GM18909 (cell line): ENCODE measurements around the gene ALK.

Experiments
- ATAC-seq: cut with Tn5 transposase; IDR thresholded peaks from one replicate; pipeline ENCODE4 v1.9.1; 2021; ENCODE audit warnings: mild to moderate bottlenecking; ENCODE audit not compliant: unreplicated experiment, poor library complexity

Gene ALK

GRCh38 chr2:29394981-29395350, 526.4 kb downstream of the ALK start:
- ATAC-seq, result no peak

GRCh38 chr2:29394311-29394980, 526.9 kb downstream of the ALK start:
- ATAC-seq, result no peak

GRCh38 chr2:29393676-29394075, 527.7 kb downstream of the ALK start:
- ATAC-seq, result no peak

- ATAC-seq, result no peak
Observed at GRCh38 chr2:29392774-29393173, 528.6 kb downstream of the ALK start.

GRCh38 chr2:29390136-29390535, 531.2 kb downstream of the ALK start:
- no peak for ATAC-seq

- no peak for ATAC-seq
Observed at GRCh38 chr2:29389686-29390085, 531.7 kb downstream of the ALK start.

GRCh38 chr2:29388071-29388470, 533.3 kb downstream of the ALK start:
- ATAC-seq, result no peak

- ATAC-seq, result no peak
Observed at GRCh38 chr2:29382486-29382885, 538.9 kb downstream of the ALK start.

GRCh38 chr2:29377788-29378187, 543.6 kb downstream of the ALK start:
- no peak for ATAC-seq

- ATAC-seq, result no peak
Observed at GRCh38 chr2:29376541-29376940, 544.8 kb downstream of the ALK start.

- no peak for ATAC-seq
Observed at GRCh38 chr2:29375843-29376242, 545.5 kb downstream of the ALK start.

GRCh38 chr2:29374823-29375222, 546.6 kb downstream of the ALK start:
- ATAC-seq, result no peak

- no peak for ATAC-seq
Observed at GRCh38 chr2:29373870-29374269, 547.5 kb downstream of the ALK start.

- ATAC-seq, result no peak
Observed at GRCh38 chr2:29372185-29372584, 549.2 kb downstream of the ALK start.

GRCh38 chr2:29370581-29371125, 550.7 kb downstream of the ALK start:
- no peak for ATAC-seq

GRCh38 chr2:29370173-29370572, 551.2 kb downstream of the ALK start:
- ATAC-seq, result no peak

GRCh38 chr2:29368659-29369040, 552.7 kb downstream of the ALK start:
- ATAC-seq, result no peak

GRCh38 chr2:29367986-29368658, 553.3 kb downstream of the ALK start:
- no peak for ATAC-seq

- no peak for ATAC-seq
Observed at GRCh38 chr2:29363111-29363510, 558.3 kb downstream of the ALK start.

- no peak for ATAC-seq
Observed at GRCh38 chr2:29361231-29361630, 560.2 kb downstream of the ALK start.

- ATAC-seq, result no peak
Observed at GRCh38 chr2:29360016-29360784, 561.2 kb downstream of the ALK start.
